GM18498 (cell line): ENCODE measurements around the gene PLCB2.

Experiments used
- ATAC-seq: cut with Tn5 transposase; IDR thresholded peaks from one replicate; pipeline ENCODE4 v1.9.1; 2021; ENCODE audit warnings: mild to moderate bottlenecking, moderate library complexity; ENCODE audit not compliant: unreplicated experiment

Gene PLCB2

GRCh38 chr15:40303576-40303975 is 4.2 kb downstream of the PLCB2 start:
- no peak for ATAC-seq

- ATAC-seq: no peak
Measured at GRCh38 chr15:40302981-40303380, 4.8 kb downstream of the PLCB2 start.

DNA sequence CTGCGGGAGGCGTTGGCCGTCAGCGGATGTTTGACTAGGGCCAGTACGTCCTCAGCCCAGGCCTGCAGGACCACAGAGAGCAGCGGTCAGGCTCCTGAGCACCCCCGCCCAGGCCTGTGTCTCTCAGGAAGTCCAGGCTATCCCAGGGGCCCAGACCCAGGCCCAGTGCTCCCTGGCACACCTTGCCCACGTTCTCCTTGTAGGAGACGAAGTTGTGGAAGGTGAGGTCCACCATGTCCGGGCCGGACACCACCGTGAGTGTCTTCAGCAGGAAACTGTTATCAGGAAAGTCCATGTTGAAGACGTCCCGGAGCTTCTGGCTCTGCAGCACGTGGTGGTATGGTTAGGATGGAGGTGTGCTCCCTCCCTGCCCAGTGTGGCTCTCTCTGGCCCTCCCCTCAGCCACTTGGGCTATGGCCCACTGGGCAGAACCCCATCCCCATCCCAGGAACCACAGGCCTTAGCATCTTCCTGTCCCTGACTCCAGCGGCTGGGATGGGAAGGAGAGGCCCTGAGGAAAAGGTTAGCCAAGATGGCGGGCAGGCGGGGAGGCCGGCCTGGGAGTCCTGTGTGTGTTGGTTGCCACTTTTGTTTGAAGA is 5.3 kb downstream of the PLCB2 start:
- no peak for ATAC-seq

DNA sequence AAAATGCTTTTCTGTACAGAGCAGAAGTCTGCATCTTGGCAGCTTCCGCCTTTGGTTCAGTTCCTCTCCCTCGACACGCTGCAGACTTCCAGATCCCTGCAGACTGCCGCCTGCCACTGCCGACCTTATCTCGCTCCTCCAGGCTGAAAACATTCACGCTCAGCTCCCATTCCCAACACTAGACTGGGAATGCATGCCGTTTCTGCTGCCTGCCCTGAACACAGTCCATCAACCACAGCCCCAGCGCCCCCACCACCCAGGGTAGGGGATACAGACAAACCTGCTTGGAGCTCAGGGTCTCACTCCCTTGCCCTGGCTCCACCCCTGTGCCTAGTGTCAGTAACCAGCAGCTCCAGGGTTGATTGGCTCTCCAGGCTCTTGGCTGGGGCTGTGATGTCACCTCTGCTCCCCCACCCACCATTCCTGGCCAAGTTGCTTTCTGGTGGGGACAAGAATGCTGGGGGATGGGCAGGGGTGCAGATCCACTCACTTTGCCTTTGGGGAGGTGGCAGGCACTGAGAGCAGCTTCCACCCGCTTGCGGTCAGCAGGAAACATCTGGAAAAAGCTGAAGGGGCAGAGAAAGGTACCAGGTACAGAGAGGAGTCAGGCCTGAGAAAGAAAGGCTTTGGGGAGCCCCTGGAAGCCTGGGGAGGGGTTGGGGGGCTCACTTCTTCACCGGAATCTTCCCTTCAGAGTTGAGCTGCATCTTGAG is 6.1 kb downstream of the PLCB2 start:
- ATAC-seq: no peak

DNA sequence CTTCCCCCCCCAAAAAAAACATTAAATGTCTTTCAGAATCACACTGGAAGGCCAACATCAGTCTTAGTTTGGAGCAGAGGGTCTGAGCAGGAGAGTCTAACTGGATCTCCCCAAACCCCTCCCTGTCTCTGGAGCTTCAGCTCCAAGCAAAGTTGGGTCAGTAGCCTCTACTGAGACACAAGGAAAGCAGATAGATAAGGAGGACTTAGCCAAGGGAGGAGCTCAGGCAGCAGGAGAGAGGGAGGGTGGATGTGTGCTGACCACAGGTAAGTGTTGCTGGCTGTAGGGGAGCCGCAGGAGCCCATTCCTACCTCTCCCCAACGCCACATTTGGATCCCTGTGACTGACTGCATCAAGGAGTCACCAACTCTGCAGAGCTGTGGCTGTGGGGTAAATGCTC is 7.0 kb downstream of the PLCB2 start:
- no peak for ATAC-seq

- no peak for ATAC-seq
Measured at GRCh38 chr15:40300367-40300766, 7.4 kb downstream of the PLCB2 start.

DNA sequence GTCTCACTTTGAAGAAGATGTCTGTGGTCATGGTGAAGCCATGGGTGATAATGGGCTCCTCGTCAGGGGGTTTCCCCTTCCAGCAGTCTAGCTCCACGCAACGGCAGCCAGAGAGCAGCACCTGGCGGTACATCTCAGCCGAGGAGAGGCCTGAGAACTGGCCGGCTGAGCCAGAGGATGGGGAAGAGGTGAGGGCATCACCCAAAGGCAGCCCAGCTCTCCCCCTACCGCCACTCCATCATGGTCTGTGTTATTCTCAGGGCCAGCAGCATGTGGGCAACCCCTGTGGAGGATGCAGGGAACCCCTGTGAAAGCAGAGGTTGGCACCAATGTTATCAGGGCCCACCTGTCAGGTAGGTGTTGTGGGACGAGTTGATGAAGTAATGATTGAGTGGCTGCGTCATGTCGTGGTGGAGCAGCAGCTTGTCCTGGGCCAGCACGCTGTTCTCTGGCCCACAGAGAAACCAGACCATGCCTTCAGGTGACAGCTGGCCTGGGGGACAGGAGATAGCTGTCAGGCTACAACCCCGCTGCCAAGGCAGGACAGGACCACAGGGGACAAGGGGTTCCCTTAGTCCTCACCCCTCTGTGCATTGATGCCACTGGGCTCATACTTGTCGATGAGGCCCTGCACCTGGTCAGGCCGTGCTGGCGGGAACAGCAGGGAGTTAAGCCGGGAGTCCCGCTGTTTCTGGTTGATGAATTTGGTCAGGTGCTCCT is 9.4 kb downstream of the PLCB2 start:
- ATAC-seq: no peak

DNA sequence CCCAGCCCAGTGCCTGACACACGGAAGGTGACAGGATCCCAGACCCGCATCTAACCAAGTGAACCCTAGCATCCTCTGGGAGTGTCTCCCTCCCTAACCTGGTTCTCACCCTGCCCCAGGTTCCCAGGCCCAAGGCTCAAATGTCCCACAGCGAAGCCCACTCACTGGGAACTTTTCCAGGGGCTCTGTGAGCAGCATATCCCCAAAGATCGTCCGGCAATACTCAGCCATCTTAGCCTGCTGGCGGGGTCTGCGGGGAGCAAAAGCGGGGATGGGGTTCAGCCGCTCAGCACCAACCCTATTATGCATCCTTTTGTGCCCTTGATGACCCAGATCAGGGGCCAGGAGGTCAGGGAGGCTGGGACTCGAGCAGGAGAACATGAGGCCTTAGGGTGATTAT is 10.4 kb downstream of the PLCB2 start:
- ATAC-seq: no peak

DNA sequence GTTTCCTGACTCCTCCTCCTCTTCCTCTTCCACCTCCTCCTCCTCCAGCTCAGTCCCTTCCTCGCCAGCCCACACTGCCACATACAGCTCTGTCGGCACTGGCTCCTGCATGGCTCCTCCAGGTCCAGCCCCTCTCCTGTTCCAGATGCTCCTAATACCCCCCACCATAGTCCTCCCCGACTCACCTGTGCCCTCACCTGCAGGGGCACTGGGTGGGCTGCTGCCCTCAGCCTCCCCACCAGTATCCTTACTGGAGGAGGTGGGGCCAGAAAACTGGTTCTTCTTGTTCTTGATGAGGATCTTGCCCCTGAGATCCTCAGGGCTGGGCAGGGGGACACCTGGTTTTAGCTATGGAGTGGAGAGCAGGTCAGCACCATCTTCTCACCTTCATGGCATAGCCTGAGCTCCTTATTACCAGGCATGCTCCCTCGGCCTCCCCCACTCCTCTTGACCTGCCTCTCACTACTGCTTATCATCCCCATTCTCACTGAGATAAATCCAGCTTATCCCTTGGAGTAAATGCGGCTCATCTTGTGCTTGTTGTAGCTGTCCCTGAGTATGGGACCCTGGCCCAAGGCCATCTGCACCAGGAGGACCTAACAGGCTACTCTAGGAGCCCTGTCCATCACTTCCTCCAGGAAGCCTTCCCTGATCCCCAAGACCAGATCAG is 11.0 kb downstream of the PLCB2 start:
- no peak for ATAC-seq

DNA sequence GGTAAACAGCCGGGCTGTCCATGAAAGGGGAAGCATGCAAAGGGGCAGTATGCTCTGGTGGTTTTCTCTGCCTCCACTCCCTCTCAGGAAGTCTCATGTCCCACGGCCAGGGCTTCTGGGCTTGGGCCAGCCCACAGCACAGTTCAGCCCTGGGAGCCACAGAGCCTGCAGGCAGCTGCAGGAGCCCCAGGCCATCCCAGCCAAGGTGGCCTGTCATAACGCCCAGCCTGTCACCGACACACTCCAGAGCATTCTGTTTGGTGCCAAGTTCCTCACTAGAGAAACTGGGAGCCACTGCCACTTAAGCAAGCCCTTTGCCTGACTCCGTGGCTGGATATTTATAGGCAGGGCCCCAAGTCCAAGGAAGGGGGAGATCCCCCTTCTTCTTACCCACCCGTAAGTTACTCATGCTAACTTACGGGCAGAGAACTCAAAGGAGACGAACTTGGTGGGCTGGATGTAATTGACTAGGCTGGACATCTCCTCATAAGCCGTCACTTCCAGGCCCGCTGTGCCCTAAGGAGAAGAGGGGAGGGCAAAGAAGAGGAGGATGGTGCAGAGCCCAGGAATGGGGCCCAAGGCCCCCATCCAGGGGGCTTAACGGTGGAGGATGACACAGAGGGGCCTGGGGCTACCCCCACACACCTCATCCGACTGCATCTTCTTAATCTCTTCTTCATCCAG is 11.7 kb downstream of the PLCB2 start:
- no peak for ATAC-seq

DNA sequence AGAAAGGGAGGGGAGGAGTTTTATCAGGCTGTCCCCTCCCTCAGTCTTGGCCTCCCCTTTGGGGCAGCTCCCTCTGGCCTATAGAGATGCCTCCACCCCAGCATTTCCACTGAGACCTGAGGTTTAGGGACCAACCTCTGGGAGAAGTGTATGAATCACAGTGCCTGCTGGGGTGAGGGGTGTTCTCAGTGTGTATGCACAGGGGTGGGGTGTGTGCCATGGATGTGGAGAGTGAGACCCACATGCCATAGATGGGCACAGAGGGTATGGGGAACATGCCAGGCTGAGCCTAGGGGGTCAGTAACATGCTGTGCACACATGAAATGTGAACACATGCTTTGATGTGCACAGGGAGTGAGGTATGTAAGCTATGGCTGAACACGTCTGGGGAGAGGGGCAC is 12.4 kb downstream of the PLCB2 start:
- no peak for ATAC-seq

GRCh38 chr15:40293905-40294895 is 13.5 kb downstream of the PLCB2 start:
- ATAC-seq: no peak

- no peak for ATAC-seq
Measured at GRCh38 chr15:40293006-40293405, 14.7 kb downstream of the PLCB2 start.

GRCh38 chr15:40292246-40292645 is 15.5 kb downstream of the PLCB2 start:
- no peak for ATAC-seq

DNA sequence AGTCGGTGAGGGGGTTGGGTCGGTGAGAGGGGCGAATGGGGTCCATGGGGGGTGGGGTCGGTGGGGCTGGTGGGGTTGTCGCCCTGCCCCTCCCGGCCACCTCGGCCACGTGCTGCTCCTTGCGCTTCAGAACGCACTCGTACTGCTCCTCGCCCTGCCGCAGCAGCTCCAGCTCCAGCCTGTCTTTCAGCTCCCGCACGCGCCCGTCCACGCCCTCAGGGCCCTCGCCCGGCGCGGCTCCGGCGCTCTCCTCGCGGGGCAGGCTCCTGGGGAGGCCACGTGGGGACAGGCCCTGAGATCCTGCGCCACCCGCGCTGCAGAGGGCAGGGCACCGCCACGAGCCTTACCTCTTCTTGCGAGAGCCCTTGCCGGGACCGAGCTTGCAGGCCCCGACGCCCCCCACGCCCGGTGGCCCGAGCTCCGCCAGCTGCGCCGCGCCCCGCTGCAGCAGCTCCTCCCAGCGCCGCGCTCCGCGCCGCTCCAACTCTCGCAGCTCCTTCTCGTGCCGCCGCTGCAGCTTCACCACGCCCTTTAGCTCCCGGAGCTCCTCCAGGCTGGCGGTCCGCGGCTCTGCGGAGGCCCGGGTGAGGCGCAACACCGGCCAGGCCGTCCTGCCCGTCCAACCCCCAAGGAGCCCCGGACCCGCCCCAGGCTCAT is 16.7 kb downstream of the PLCB2 start:
- ATAC-seq: no peak

DNA sequence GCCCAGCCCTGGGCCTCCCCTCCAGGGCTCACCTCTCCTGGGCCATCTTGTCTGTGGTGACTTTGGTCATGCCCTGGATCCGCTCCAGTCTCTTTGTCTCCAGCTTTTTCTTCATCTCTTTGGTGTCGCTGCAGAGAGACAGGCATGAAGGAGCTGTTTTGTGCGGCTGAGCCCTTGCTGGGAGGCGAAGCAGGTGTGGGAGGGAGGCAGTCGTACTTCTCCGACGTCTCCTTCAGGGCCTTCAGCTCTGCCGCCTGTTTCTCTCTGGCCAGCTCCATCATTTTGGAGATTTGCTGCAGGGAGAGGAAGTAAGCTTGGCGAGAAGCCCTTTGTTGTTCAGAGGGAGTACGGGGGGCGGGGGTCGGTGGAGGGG is 17.2 kb downstream of the PLCB2 start:
- ATAC-seq: no peak

- ATAC-seq: no peak
Measured at GRCh38 chr15:40289140-40289775, 18.5 kb downstream of the PLCB2 start.

GRCh38 chr15:40287968-40288367 is 19.8 kb downstream of the PLCB2 start:
- no peak for ATAC-seq

DNA sequence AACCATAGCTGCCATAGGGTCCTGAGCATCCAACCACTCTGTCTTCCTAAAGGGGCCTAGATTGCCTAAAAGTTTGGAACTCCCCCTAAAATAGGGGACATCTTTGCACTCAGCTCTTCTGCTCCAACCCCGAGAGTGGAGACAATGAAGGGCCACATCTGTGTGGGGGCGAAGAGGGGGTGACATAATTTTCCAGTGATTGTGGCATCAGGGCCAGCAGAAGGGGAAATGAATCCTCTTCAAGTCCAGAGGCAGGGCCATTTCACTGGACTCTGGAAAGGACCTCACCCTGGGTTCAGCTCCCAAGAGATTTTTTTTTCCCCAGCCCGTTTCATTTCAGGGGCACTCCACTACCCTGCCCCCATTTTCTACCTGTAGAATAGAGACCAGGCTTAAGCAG is 20.2 kb downstream of the PLCB2 start:
- ATAC-seq: no peak
